Endothelial cell of umbilical vein (primary cell): ENCODE data around the gene TRIM62. TPM values are rescaled to one million over a fixed set of nuclear protein-coding genes. Genes with fewer than 3 reads are reported as not detected.

Experiments
- BruUV-seq: library from RNA; stranded (reverse); fragments of 400-500 nt; replicated peaks from 2 replicates; lab custom pipeline; 2021; lab: Mats Ljungman, UMichigan
- CTCF ChIA-PET: fragments of 300-600, 350-600 bp; sonication (Branson Sonifier 250); formaldehyde crosslinking; loops from one replicate; lab custom pipeline; 2021; ENCODE audit warnings: antibody characterized with exemption, inconsistent platforms; lab: Charles Lee
- POLR2A ChIA-PET: fragments of 300-600, 350-600 bp; sonication (Branson Sonifier 250); formaldehyde crosslinking; loops from one replicate; lab custom pipeline; 2021; ENCODE audit warnings: antibody characterized with exemption, inconsistent platforms; lab: Charles Lee
- DNase-seq: peaks from one replicate; pipeline ENCODE4 v3.0.0-alpha.2; 2011; ENCODE audit warnings: low read depth, low spot score
- FAIRE-seq: peaks from 2 replicates; lab custom pipeline; 2011; peaks lifted over from hg19 to GRCh38; lab: Jason Lieb, UNC
- H2AFZ ChIP-seq: 2 replicates; pipeline ENCODE4 v1.6.0; 2012; ENCODE audit warnings: low read depth, low read length, control low read depth, inconsistent platforms
- H3K27ac ChIP-seq: 2 replicates; pipeline ENCODE4 v1.5.1; 2011; ENCODE audit warnings: low read depth, mild to moderate bottlenecking, control low read depth, low read length, moderate library complexity; ENCODE audit not compliant: insufficient read depth
- H3K27me3 ChIP-seq, 2 experiments: 2 replicates each; pipeline versions ENCODE4 v1.6.0 to v1.6.1; 2011; ENCODE audit warnings: low read length in 2 of 2, mixed read lengths in 1 of 2; ENCODE audit not compliant: control insufficient read depth in 2 of 2, insufficient read depth in 2 of 2
- H3K36me3 ChIP-seq, 2 experiments: 2 replicates in 1 of 2; 3 replicates in 1 of 2; pipeline ENCODE4 v1.5.1; 2011; ENCODE audit warnings: low read length in 2 of 2, mild to moderate bottlenecking in 1 of 2, moderate library complexity in 1 of 2; ENCODE audit not compliant: control insufficient read depth in 2 of 2, insufficient read depth in 2 of 2; ENCODE audit errors: extremely low read depth in 1 of 2
- H3K4me1 ChIP-seq: 3 replicates; pipeline ENCODE4 v1.5.1; 2011; ENCODE audit warnings: mild to moderate bottlenecking, low read length; ENCODE audit not compliant: control insufficient read depth, insufficient read depth; ENCODE audit errors: extremely low read depth
- H3K4me2 ChIP-seq: 2 replicates; pipeline ENCODE4 v1.6.1; 2011; ENCODE audit warnings: low read length, control low read depth, mixed read lengths; ENCODE audit not compliant: insufficient read depth
- H3K4me3 ChIP-seq, 3 experiments: fragments of 200-600 bp in 1 of 3; sonication (generic), shearing (Covaris generic) in 1 of 3; replicated peaks in 1 of 3; 2 replicates each; pipeline ENCODE4 v1.5.1; 2011 to 2016; ENCODE audit warnings: control low read depth in 3 of 3, low read length in 3 of 3, mild to moderate bottlenecking in 2 of 3, inconsistent platforms in 1 of 3, low read depth in 1 of 3, moderate library complexity in 1 of 3; ENCODE audit not compliant: insufficient read depth in 1 of 3
- H3K79me2 ChIP-seq: 2 replicates; pipeline ENCODE4 v1.6.0; 2012; ENCODE audit warnings: low read length, inconsistent platforms; ENCODE audit not compliant: control insufficient read depth, insufficient read depth
- H3K9ac ChIP-seq: replicated peaks from 2 replicates; pipeline ENCODE3; 2011; ENCODE audit warnings: low read length, control low read depth; ENCODE audit not compliant: insufficient read depth; ENCODE audit errors: extremely low read depth
- H3K9me1 ChIP-seq: replicated peaks from 3 replicates; pipeline ENCODE4 v1.6.0; 2011; ENCODE audit warnings: mild to moderate bottlenecking, low read length; ENCODE audit not compliant: control insufficient read depth, insufficient read depth; ENCODE audit errors: extremely low read depth
- H3K9me3 ChIP-seq: replicated peaks from 2 replicates; pipeline ENCODE4 v1.5.1; 2012; ENCODE audit warnings: low read length, inconsistent platforms; ENCODE audit not compliant: control insufficient read depth, insufficient read depth
- H4K20me1 ChIP-seq: replicated peaks from 2 replicates; pipeline ENCODE3; 2011; ENCODE audit warnings: mild to moderate bottlenecking, low read length; ENCODE audit not compliant: control insufficient read depth, insufficient read depth; ENCODE audit errors: extremely low read depth
- CTCF ChIP-seq, 2 donors: IDR thresholded peaks; 1 replicate in 1 of 2; 2 replicates in 1 of 2; pipeline ENCODE4 v1.5.1; 2011; ENCODE audit warnings: low read length in 2 of 2, mild to moderate bottlenecking in 2 of 2, moderate library complexity in 2 of 2, control low read depth in 1 of 2, inconsistent platforms in 1 of 2, low read depth in 1 of 2; ENCODE audit not compliant: insufficient read depth in 1 of 2; ENCODE audit errors: extremely low read depth in 1 of 2
- EZH2 ChIP-seq: IDR thresholded peaks from 2 replicates; pipeline ENCODE4 v1.6.1; 2012; ENCODE audit warnings: borderline replicate concordance, low read depth, mild to moderate bottlenecking, moderate library complexity, low read length, inconsistent platforms; ENCODE audit not compliant: severe bottlenecking
- FOS ChIP-seq: IDR thresholded peaks from 2 replicates; pipeline ENCODE4 v1.6.1; 2011; ENCODE audit warnings: mild to moderate bottlenecking, low read length, moderate library complexity, borderline replicate concordance; ENCODE audit not compliant: insufficient read depth
- GATA2 ChIP-seq: IDR thresholded peaks from 2 replicates; pipeline ENCODE4 v1.7.0; 2011; ENCODE audit warnings: low read depth, mild to moderate bottlenecking, moderate library complexity, mixed read lengths, low read length; ENCODE audit not compliant: insufficient read length, insufficient read depth
- JUN ChIP-seq: IDR thresholded peaks from 2 replicates; pipeline ENCODE4 v1.6.1; 2011; ENCODE audit warnings: borderline replicate concordance, low read depth; ENCODE audit not compliant: insufficient read length, insufficient read depth
- MAX ChIP-seq: IDR thresholded peaks from 2 replicates; pipeline ENCODE4 v1.6.1; 2011; ENCODE audit not compliant: insufficient read depth, insufficient read length
- MYC ChIP-seq: IDR thresholded peaks from one replicate; pipeline ENCODE4 v1.6.1; 2011; ENCODE audit warnings: mild to moderate bottlenecking, low read depth, low read length
- POLR2A ChIP-seq: IDR thresholded peaks from 2 replicates; pipeline ENCODE4 v1.6.1; 2012; ENCODE audit warnings: low read depth, mild to moderate bottlenecking, control low read depth, low read length
- POLR2AphosphoS5 ChIP-seq: IDR thresholded peaks from 2 replicates; pipeline ENCODE4 v1.6.1; 2012; ENCODE audit warnings: low read depth, mild to moderate bottlenecking, control low read depth, low read length, moderate library complexity; ENCODE audit not compliant: insufficient read depth
- dilution Hi-C: fragments of 300-500 bp; cut with MboI; formaldehyde crosslinking; loops from one replicate; pipeline ENCODE4 v1.15.0; 2019; ENCODE audit warnings: low sequenced_read_pairs; ENCODE audit not compliant: extremely low pct_ligation_motif_present
- intact Hi-C: fragments of 100-400 bp; cut with micrococcal nuclease; formaldehyde crosslinking; loops from one replicate; pipeline ENCODE4 v1.10.0; 2022
- polyA plus RNA-seq, 4 experiments: library from polyadenylated mRNA; depleted of rRNA in 3 of 4; stranded (reverse) in 3 of 4; unstranded in 1 of 4; fragments of >200 nt; gene quantifications; 2 replicates each; pipeline versions ENCODE4 v1.2.1 to v1.2.3, GENCODE V29; 2011 to 2012; ENCODE audit warnings: missing spikeins in 1 of 4
- total RNA-seq: library from RNA; stranded (reverse); gene quantifications from 2 replicates; pipeline ENCODE4 v1.2.3, GENCODE V29; 2021

TRIM62 gene
- total and polyA plus RNA-seq, 2 donors (not counting 3 experiments of a cell fraction or from before 2014, with no cell fraction given), result 8.3 to 9.3 TPM

- Histone ChIP-seq H3K36me3 (no peaks in the 10 kb centered on the region), H3K79me2 (no peaks in the 10 kb centered on the region), H3K4me1 (no peaks in the 10 kb centered on the region), H3K9ac (no peak overlapping the region), H3K9me3 (no peaks in the 10 kb centered on the region), H3K9me1 (no peaks in the 10 kb centered on the region), H3K27ac (no peak overlapping the region), H3K27me3 (peaks cover 20% of the 10 kb centered on the region in 2 experiments), H2AFZ (no peak overlapping the region), H3K4me2 (no peak overlapping the region), H3K4me3 (no peak overlapping the region), H4K20me1 (no peaks in the 10 kb centered on the region)
- POLR2A ChIA-PET, result no interaction called here
- DNase-seq, result no peak
- intact Hi-C loops, result no loop called here
- CTCF ChIA-PET, result interaction anchor here (1.4 to 2.1 kb wide), 2 partner anchors 23 to 33 kb away, joined by 3 to 5 read pairs; no protein-coding TSS in a partner anchor
- TF ChIP-seq MYC, result no peak
- no peak for TF ChIP-seq POLR2A
- no peak for TF ChIP-seq JUN
- no peak for TF ChIP-seq POLR2AphosphoS5
- no peak for TF ChIP-seq MAX
- TF ChIP-seq EZH2, result no peak
- no peak for TF ChIP-seq FOS
- no peak for TF ChIP-seq CTCF (IDR thresholded peaks at IDR 0.05; ENCODE audit: extremely low read depth in 1 of 2, insufficient read depth in 1 of 2, low read depth in 1 of 2, low read length in 2 of 2)
- no peak for TF ChIP-seq GATA2
- FAIRE-seq, result no peak
- no TSS peak for BruUV-seq
- dilution Hi-C loops, result no loop called here
These were observed 3.7 kb upstream of the TRIM62 start for GRCh38 chr1:33185541-33185940.
